Esophagus squamous epithelium (tissue), 4 donors: ENCODE measurements around the gene KCTD17.
A peak's percentile ranks its signal among the peaks of the same experiment; 100 is the strongest.

Experiments
- CTCF ChIP-seq, 6 experiments: fragments of 450-650 bp in 4 of 6; fragments of 200-600 bp in 2 of 6; sonication (generic) in 2 of 6; IDR thresholded peaks; one replicate each; pipeline ENCODE4 v1.5.1; 2016 to 2019; ENCODE audit warnings: antibody characterized with exemption in 6 of 6, mild to moderate bottlenecking in 4 of 6, moderate library complexity in 4 of 6
- POLR2A ChIP-seq, 4 donors: fragments of 450-650 bp; IDR thresholded peaks; one replicate each; pipeline ENCODE4 v1.6.1; 2017; ENCODE audit warnings: antibody characterized with exemption in 4 of 4, mild to moderate bottlenecking in 4 of 4, moderate library complexity in 3 of 4

GRCh38 chr22:37032535-37033460 is 18.7 kb upstream of the KCTD17 start:
- TF ChIP-seq CTCF (IDR thresholded peaks at IDR 0.05) (no peak), POLR2A (IDR thresholded peaks at IDR 0.05) (peak in 1 of 4 donors; percentile 16)
